Rectal smooth muscle tissue (tissue), 1 donor: ENCODE data around the gene ANGPT4.

ENCODE experiments used
- H3K27ac ChIP-seq: one replicate; pipeline ENCODE4 v1.7.0; 2013; ENCODE audit warnings: low read depth, low read length, inconsistent platforms
- H3K27me3 ChIP-seq: one replicate; pipeline ENCODE4 v1.7.0; 2013; ENCODE audit warnings: low read length; ENCODE audit not compliant: control insufficient read depth, insufficient read depth
- H3K36me3 ChIP-seq: one replicate; pipeline ENCODE4 v1.7.0; 2013; ENCODE audit warnings: low read length; ENCODE audit not compliant: control insufficient read depth, insufficient read depth
- H3K4me1 ChIP-seq: one replicate; pipeline ENCODE4 v1.7.0; 2013; ENCODE audit warnings: low read length; ENCODE audit not compliant: control insufficient read depth, insufficient read depth
- H3K4me3 ChIP-seq: one replicate; pipeline ENCODE4 v1.7.0; 2013; ENCODE audit warnings: low read length
- H3K9ac ChIP-seq: one replicate; pipeline ENCODE4 v1.7.0; 2013; ENCODE audit warnings: low read length

ANGPT4 gene

GRCh38 chr20:933029-933428 is 16.9 kb upstream of the ANGPT4 start:
- no peaks in the 10 kb centered on the region for H3K36me3 ChIP-seq

GRCh38 chr20:931401-931800 is 15.3 kb upstream of the ANGPT4 start:
- H3K9ac ChIP-seq: no peak overlapping the region
- no peaks in the 10 kb centered on the region for H3K4me1 ChIP-seq
- H3K36me3 ChIP-seq: no peaks in the 10 kb centered on the region
- no peak overlapping the region for H3K27ac ChIP-seq
- H3K4me3 ChIP-seq: no peak overlapping the region
- H3K27me3 ChIP-seq: no peaks in the 10 kb centered on the region

More at GRCh38 chr20:933029-933428, 16.9 kb upstream of the ANGPT4 start:
- Histone ChIP-seq H3K4me3 (no peak overlapping the region), H3K27ac (no peak overlapping the region), H3K9ac (no peak overlapping the region), H3K4me1 (no peaks in the 10 kb centered on the region), H3K27me3 (no peaks in the 10 kb centered on the region)

- Histone ChIP-seq H3K4me3 (no peak overlapping the region), H3K9ac (no peak overlapping the region), H3K27me3 (no peaks in the 10 kb centered on the region), H3K27ac (no peak overlapping the region), H3K36me3 (no peaks in the 10 kb centered on the region), H3K4me1 (no peaks in the 10 kb centered on the region)
Measured at GRCh38 chr20:926670-927069, 10.5 kb upstream of the ANGPT4 start.

GRCh38 chr20:925516-925915 is 9.4 kb upstream of the ANGPT4 start:
- Histone ChIP-seq H3K9ac (no peak overlapping the region), H3K4me1 (no peaks in the 10 kb centered on the region)

GRCh38 chr20:924639-925038 is 8.5 kb upstream of the ANGPT4 start:
- no peak overlapping the region for H3K4me3 ChIP-seq
- no peaks in the 10 kb centered on the region for H3K4me1 ChIP-seq
- no peak overlapping the region for H3K9ac ChIP-seq
- H3K27ac ChIP-seq: no peak overlapping the region
- H3K27me3 ChIP-seq: no peaks in the 10 kb centered on the region
- H3K36me3 ChIP-seq: no peaks in the 10 kb centered on the region

More at GRCh38 chr20:925516-925915, 9.4 kb upstream of the ANGPT4 start:
- Histone ChIP-seq H3K36me3 (no peaks in the 10 kb centered on the region), H3K4me3 (no peak overlapping the region), H3K27ac (no peak overlapping the region), H3K27me3 (no peaks in the 10 kb centered on the region)

GRCh38 chr20:922781-923180 is 6.6 kb upstream of the ANGPT4 start:
- no peak overlapping the region for H3K27ac ChIP-seq
- no peaks in the 10 kb centered on the region for H3K27me3 ChIP-seq
- H3K4me3 ChIP-seq: no peak overlapping the region
- no peaks in the 10 kb centered on the region for H3K4me1 ChIP-seq
- no peaks in the 10 kb centered on the region for H3K36me3 ChIP-seq
- H3K9ac ChIP-seq: no peak overlapping the region

- H3K27me3 ChIP-seq: no peaks in the 10 kb centered on the region
- H3K27ac ChIP-seq: no peak overlapping the region
Measured at GRCh38 chr20:921068-921467, 4.9 kb upstream of the ANGPT4 start.

GRCh38 chr20:920311-920710 is 4.2 kb upstream of the ANGPT4 start:
- Histone ChIP-seq H3K27me3 (no peaks in the 10 kb centered on the region), H3K4me1 (no peaks in the 10 kb centered on the region)

More at GRCh38 chr20:921068-921467, 4.9 kb upstream of the ANGPT4 start:
- H3K9ac ChIP-seq: no peak overlapping the region
- no peak overlapping the region for H3K4me3 ChIP-seq
- H3K4me1 ChIP-seq: no peaks in the 10 kb centered on the region
- no peaks in the 10 kb centered on the region for H3K36me3 ChIP-seq

GRCh38 chr20:919491-919916 is 3.4 kb upstream of the ANGPT4 start:
- Histone ChIP-seq H3K4me1 (no peaks in the 10 kb centered on the region), H3K4me3 (no peak overlapping the region), H3K9ac (no peak overlapping the region), H3K27ac (no peak overlapping the region), H3K27me3 (no peaks in the 10 kb centered on the region), H3K36me3 (no peaks in the 10 kb centered on the region)

More at GRCh38 chr20:920311-920710, 4.2 kb upstream of the ANGPT4 start:
- Histone ChIP-seq H3K9ac (no peak overlapping the region), H3K27ac (no peak overlapping the region), H3K4me3 (no peak overlapping the region), H3K36me3 (no peaks in the 10 kb centered on the region)

- Histone ChIP-seq H3K9ac (no peak overlapping the region), H3K27me3 (no peaks in the 10 kb centered on the region), H3K4me3 (no peak overlapping the region), H3K4me1 (no peaks in the 10 kb centered on the region), H3K27ac (no peak overlapping the region), H3K36me3 (no peaks in the 10 kb centered on the region)
Measured at GRCh38 chr20:917416-917815, 1.3 kb upstream of the ANGPT4 start.

- H3K4me3 ChIP-seq: no peak overlapping the region
- no peaks in the 10 kb centered on the region for H3K27me3 ChIP-seq
- H3K27ac ChIP-seq: no peak overlapping the region
- H3K9ac ChIP-seq: no peak overlapping the region
- no peaks in the 10 kb centered on the region for H3K4me1 ChIP-seq
- no peaks in the 10 kb centered on the region for H3K36me3 ChIP-seq
Measured at GRCh38 chr20:916825-917224, 691 bp upstream of the ANGPT4 start.

GRCh38 chr20:914727-915498 is 1.2 kb downstream of the ANGPT4 start:
- no peaks in the 10 kb centered on the region for H3K4me1 ChIP-seq
- H3K4me3 ChIP-seq: no peak overlapping the region
- no peaks in the 10 kb centered on the region for H3K27me3 ChIP-seq

GRCh38 chr20:913306-913849 is 2.8 kb downstream of the ANGPT4 start:
- Histone ChIP-seq H3K27ac (no peak overlapping the region), H3K4me1 (no peaks in the 10 kb centered on the region), H3K36me3 (no peaks in the 10 kb centered on the region), H3K9ac (no peak overlapping the region), H3K4me3 (no peak overlapping the region), H3K27me3 (no peaks in the 10 kb centered on the region)

More at GRCh38 chr20:914727-915498, 1.2 kb downstream of the ANGPT4 start:
- Histone ChIP-seq H3K9ac (no peak overlapping the region), H3K27ac (no peak overlapping the region), H3K36me3 (no peaks in the 10 kb centered on the region)
